Measurements from ENCODE around the gene PHF2.

PHF2 gene

DNA sequence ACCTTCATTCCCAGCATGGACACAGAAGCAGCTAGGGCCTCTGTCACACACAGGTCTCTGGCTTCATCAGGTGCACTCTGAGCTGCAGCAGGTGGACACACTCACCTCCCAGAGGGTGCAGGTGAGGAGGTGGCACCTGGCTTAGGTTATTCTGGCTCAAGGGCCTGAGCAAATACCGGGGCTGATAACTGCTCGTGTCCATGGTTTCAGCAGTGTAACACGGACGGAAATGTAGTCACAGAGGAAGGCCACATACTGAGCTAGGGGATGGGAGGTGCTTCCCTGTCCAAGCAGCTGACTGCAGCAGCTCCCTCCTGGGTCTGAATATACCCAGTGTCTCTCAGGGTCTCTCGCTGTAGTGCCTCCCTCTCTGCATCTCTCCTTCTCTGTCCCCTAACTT, 5.7 kb downstream of the PHF2 start:
- Mint-ChIP-seq H3K27ac (ENCODE audit: low read depth) (no peak overlapping the region), H3K9me3 (peaks cover 5% of the 10 kb centered on the region), H3K4me3 (no peak overlapping the region), H3K4me1 (peaks cover 68% of the 10 kb centered on the region), H3K36me3 (ENCODE audit: insufficient read depth) (peaks cover 9% of the 10 kb centered on the region), H3K27me3 (no peaks in the 10 kb centered on the region)
- DNase-seq (ENCODE audit: low spot score in 2 of 2) (no peak), ATAC-seq (replicated peaks; ENCODE audit: extremely low read depth, poor library complexity, severe bottlenecking) (no peak)

DNA sequence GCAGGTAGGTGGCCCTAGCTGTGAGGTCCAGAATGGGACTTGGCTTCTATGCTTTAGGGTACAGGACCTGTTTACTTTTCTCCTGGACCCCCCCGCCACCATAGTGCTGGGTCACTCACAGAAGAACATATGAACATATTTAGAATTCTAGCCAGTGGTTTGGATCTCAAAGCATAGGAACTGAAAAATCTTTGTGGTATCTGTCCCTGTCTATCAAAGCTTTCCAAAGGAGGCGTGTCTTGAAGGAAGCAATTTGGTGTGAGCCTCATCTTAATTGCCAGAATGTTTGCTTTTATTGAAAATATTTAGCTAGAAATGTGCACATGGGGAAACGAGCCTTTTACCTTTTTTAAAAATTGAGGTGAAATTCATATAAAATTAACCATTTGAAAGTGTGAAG, 6.2 kb downstream of the PHF2 start:
- no peak overlapping the region for H3K27ac Mint-ChIP-seq (ENCODE audit: low read depth)

DNA sequence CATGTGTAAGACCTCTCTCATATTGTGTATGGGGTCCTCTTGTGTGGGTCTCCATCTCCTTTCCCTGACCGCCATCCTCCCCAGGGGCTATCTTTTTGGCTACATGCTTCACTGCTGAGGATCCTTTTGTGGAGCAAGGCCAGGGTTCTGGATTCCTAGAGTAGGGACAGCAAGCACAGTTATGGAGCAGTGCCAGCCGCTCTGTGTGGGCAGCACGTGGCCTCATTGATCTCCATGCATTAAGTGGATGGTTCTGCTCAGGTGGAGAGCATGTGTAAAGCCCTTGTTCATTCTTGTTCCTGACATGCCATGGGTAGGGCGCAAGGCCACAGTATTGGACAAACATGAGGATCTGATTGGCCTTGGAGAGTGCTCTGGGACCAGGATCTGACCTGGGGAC, 8.9 kb downstream of the PHF2 start:
- no peak overlapping the region for H3K4me3 Mint-ChIP-seq
- no peak for ATAC-seq (replicated peaks; ENCODE audit: extremely low read depth, poor library complexity, severe bottlenecking)
- H3K36me3 Mint-ChIP-seq (ENCODE audit: insufficient read depth), result no peaks in the 10 kb centered on the region
- no peak for DNase-seq (ENCODE audit: low spot score in 2 of 2)
- H3K4me1 Mint-ChIP-seq, result peaks cover 68% of the 10 kb centered on the region
- H3K27me3 Mint-ChIP-seq, result no peaks in the 10 kb centered on the region
- peaks cover 5% of the 10 kb centered on the region for H3K9me3 Mint-ChIP-seq
- no peak overlapping the region for H3K27ac Mint-ChIP-seq (ENCODE audit: low read depth)

More for the DNA sequence above, 6.2 kb downstream of the PHF2 start:
- DNase-seq (ENCODE audit: low spot score in 2 of 2) (no peak), ATAC-seq (replicated peaks; ENCODE audit: extremely low read depth, poor library complexity, severe bottlenecking) (no peak)
- H3K36me3 Mint-ChIP-seq (ENCODE audit: insufficient read depth), result peaks cover 6% of the 10 kb centered on the region
- H3K27me3 Mint-ChIP-seq, result no peaks in the 10 kb centered on the region
- H3K9me3 Mint-ChIP-seq, result peaks cover 5% of the 10 kb centered on the region
- H3K4me3 Mint-ChIP-seq, result no peak overlapping the region
- peaks cover 70% of the 10 kb centered on the region for H3K4me1 Mint-ChIP-seq

DNA sequence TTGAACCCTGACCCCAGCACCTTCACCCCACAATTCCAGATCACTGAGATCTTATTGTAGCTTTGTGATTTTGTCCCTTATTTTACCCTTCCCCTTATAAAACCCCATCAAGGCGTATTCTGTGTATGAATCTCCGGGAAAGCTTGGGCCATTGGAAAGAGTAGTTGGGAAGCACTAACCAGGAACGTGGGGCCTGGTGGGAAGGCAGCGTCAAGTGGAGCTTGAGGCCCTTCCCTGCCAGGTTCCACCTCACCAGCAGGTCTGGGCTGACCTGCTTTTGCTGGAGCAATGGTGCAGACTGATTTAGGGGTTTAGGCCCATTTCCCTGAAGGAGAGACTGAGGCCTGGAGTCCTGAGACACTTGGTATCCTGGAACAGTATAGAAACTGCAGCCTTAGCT, 9.3 kb downstream of the PHF2 start:
- Mint-ChIP-seq H3K36me3 (ENCODE audit: insufficient read depth) (no peaks in the 10 kb centered on the region), H3K4me3 (no peak overlapping the region), H3K4me1 (peaks cover 68% of the 10 kb centered on the region), H3K9me3 (peaks cover 5% of the 10 kb centered on the region), H3K27me3 (no peaks in the 10 kb centered on the region), H3K27ac (ENCODE audit: low read depth) (no peak overlapping the region)
- ATAC-seq (replicated peaks; ENCODE audit: extremely low read depth, poor library complexity, severe bottlenecking), result no peak
- no peak for DNase-seq (ENCODE audit: low spot score in 2 of 2)

DNA sequence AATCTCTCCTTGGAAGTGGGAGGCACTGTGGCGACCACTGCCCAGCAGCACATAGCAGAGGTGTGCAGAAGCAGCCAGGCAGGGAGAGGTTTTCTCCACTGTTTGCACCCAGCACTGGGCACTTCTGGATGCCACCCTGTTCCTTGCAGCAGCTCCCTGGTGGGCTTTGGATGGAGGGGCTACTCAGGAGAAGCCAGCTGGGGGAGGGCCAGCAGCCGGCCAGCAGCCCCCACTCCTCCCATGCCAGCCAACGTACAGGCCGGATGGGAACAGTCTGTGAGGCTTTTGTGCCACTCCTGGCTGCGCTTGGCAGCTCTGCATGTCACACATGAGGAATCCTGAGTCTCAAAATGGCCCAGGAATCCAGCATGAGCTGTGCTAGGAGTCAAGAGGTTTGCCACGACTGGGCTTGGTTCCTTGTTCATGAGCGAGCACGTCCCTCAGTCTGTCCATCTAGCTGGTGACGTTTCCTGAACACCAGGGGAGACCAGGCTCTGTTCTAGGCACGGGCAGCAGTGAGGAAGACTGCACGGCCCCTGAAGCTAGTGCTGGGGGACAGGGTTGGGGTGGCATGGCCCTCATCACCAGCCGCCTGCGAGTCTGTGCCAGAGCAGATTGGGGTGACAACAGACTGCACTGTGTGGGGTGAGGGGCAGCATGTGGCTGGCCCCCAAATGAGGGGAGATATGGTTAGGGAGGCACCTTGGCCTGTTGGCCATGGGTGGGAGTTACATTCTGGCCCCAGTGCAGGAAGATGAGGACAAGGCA, 10.1 kb downstream of the PHF2 start:
- Mint-ChIP-seq H3K4me3 (no peak overlapping the region), H3K9me3 (peaks cover 5% of the 10 kb centered on the region), H3K4me1 (peaks cover 64% of the 10 kb centered on the region), H3K27me3 (no peaks in the 10 kb centered on the region), H3K36me3 (ENCODE audit: insufficient read depth) (no peaks in the 10 kb centered on the region), H3K27ac (ENCODE audit: low read depth) (peak overlapping the region; percentile 84)
- no peak for ATAC-seq (replicated peaks; ENCODE audit: extremely low read depth, poor library complexity, severe bottlenecking)
- no peak for DNase-seq (ENCODE audit: low spot score in 2 of 2)

DNA sequence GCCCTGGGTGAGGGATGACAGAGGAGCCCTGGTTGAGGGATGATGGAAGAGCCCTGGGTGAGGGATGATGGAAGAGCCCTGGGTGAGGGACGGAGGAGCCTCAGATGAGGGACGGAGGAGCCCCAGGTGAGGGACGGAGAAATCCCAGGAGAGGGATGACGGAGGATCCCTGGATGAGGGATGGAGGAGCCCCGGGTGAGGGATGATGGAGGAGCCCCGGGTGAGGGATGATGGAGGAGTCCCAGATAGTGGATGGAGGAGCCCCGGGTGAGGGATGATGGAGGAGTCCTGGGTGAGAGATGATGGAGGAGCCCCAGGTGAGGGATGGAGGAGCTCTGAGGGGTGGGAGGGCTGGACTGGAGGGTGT, 10.9 kb downstream of the PHF2 start:
- Mint-ChIP-seq H3K36me3 (ENCODE audit: insufficient read depth) (no peaks in the 10 kb centered on the region), H3K27ac (ENCODE audit: low read depth) (peak overlapping the region; percentile 84), H3K4me3 (no peak overlapping the region), H3K4me1 (peaks cover 70% of the 10 kb centered on the region), H3K9me3 (peaks cover 5% of the 10 kb centered on the region), H3K27me3 (no peaks in the 10 kb centered on the region)
- DNase-seq (ENCODE audit: low spot score in 2 of 2) (no peak), ATAC-seq (replicated peaks; ENCODE audit: extremely low read depth, poor library complexity, severe bottlenecking) (no peak)

DNA sequence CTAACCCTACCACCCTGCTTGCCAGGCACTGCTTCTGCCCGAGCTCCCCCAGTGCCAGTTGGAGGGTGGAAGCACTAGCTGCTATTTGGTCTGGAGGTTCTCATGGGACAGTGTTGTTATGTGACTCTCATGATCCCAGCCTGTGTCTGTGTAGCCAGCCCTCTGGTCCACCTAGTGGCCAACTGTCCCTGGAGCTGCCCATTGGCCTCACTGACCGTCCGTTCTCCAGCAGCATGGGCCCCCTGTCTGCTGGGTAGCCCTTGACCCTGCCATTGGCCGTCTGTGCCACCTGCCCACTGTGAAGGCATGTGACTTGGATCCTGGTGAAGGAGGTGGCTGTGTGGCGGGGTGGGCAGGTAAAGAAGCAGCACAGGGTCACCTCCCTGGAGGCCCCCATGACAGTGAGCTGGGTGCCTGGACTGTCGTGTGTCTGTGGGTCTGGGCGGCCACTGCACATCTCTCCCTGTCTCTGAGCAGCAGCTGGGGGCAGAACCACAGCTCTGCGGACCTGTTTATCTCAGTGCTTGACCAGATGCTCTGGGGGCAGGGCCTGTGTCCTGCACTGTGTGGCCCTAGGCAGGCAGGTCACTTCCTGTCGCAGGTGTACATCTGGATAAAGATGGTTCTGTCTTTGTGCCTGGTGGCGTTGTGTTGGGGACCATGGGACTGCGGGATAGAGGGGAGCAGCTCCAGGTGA, 11.4 kb downstream of the PHF2 start:
- Mint-ChIP-seq H3K9me3 (peaks cover 5% of the 10 kb centered on the region), H3K36me3 (ENCODE audit: insufficient read depth) (no peaks in the 10 kb centered on the region), H3K4me1 (peaks cover 74% of the 10 kb centered on the region), H3K27me3 (no peaks in the 10 kb centered on the region), H3K4me3 (no peak overlapping the region), H3K27ac (ENCODE audit: low read depth) (peak overlapping the region; percentile 84)
- ATAC-seq (replicated peaks; ENCODE audit: extremely low read depth, poor library complexity, severe bottlenecking) (no peak), DNase-seq (ENCODE audit: low spot score in 2 of 2) (no peak)

DNA sequence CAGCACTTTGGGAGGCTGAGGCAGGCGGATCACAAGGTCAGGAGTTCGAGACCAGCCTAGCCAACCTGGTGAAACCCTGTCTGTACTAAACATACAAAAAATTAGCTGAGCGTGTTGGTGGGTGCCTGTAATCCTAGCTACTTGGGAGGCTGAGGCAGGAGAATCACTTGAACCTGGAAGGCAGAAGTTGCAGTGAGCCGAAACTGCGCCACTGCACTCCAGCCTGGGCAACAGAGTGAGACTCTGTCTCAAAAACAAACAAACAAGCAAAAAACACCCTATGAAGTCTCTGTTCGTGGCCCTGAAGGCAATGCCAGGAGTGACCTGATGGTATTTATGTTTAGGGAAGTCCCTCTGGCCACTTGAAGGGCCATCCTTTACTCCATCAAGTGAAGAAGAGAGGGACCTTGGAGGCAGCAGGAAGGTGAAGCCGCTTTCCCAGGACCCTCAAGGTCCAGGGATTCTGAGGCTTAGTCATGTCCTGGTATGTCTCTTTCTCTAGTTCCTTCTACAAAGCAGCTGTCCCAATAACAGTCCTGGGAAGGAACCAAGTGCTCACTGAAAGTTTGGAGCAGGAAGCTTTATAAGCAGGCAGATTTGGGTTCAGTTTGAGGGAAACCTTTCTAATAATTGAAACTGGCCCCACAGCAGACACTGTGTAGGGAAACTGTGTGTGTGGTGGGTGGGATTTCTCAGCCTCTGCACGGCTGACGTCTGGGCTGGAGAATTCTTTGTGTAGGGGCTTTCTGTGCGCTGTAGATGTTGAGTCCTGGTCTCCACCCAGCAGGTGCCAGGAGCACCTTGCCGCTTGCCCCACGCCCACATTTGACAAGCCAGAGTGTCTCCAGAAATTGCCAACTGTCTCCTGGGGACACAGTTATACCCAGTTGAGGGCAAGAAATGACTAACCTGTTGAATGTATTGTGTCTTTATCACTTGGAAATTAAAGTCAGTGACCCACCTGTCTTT, 12.5 kb downstream of the PHF2 start:
- Mint-ChIP-seq H3K27me3 (no peaks in the 10 kb centered on the region), H3K4me1 (peaks cover 80% of the 10 kb centered on the region), H3K27ac (ENCODE audit: low read depth) (peak overlapping the region; percentile 73), H3K36me3 (ENCODE audit: insufficient read depth) (no peaks in the 10 kb centered on the region), H3K9me3 (peaks cover 5% of the 10 kb centered on the region), H3K4me3 (no peak overlapping the region)
- no peak for DNase-seq (ENCODE audit: low spot score in 2 of 2)
- ATAC-seq (replicated peaks; ENCODE audit: extremely low read depth, poor library complexity, severe bottlenecking), result no peak

DNA sequence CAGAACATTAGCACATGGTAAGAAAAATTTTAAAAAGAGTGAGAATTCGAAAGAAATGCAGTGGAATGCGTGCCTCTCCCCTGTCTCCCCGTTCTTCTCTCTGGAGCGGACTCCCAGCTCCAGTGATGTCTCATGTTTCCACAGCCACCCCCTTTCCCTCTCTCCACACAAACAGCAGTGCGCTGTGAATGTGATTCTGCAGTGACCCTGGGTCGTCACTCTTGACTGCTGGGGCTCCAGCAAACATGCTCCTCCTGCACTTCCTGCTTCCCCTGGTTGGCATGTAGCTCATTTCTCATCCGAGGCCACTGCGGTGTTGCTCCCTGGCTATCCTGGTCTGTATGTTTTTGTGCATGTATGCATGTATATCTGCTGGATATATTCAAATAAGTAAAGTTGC, 13.3 kb downstream of the PHF2 start:
- Mint-ChIP-seq H3K4me1 (peaks cover 73% of the 10 kb centered on the region), H3K4me3 (no peak overlapping the region), H3K9me3 (no peaks in the 10 kb centered on the region), H3K36me3 (ENCODE audit: insufficient read depth) (no peaks in the 10 kb centered on the region), H3K27ac (ENCODE audit: low read depth) (peak overlapping the region; percentile 73), H3K27me3 (no peaks in the 10 kb centered on the region)
- DNase-seq (ENCODE audit: low spot score in 2 of 2), result no peak
- no peak for ATAC-seq (replicated peaks; ENCODE audit: extremely low read depth, poor library complexity, severe bottlenecking)

DNA sequence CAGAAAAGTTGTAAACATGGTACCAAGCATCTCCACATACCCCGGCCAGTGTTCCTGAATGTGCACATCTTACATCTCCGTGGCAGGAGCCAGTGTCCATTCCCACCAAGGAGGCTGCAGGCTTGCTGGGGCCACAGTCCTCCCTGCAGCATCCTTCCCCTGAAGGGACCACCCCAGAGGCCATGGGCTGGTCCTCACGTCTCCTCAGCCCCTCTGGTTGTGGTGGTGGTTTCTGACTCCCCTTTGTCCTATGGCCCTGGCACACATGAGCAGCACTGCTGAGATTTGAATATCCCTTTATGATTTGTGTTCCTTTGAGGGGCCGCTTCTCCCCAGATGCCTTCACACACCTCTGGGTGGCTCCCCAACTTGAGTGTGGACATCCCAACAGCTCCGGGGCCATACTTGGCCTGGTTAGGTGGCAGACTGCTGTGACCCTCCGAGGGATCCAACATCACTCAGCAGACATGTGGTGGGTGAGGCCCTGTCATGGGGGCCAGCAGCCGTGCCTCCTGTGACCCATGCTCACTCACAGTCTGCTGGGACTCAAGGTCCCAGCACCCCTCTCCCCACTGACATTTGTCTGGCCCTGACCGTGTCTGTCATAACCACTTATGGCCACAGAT, 14.3 kb downstream of the PHF2 start:
- H3K27ac Mint-ChIP-seq (ENCODE audit: low read depth), result peak overlapping the region; percentile 77

DNA sequence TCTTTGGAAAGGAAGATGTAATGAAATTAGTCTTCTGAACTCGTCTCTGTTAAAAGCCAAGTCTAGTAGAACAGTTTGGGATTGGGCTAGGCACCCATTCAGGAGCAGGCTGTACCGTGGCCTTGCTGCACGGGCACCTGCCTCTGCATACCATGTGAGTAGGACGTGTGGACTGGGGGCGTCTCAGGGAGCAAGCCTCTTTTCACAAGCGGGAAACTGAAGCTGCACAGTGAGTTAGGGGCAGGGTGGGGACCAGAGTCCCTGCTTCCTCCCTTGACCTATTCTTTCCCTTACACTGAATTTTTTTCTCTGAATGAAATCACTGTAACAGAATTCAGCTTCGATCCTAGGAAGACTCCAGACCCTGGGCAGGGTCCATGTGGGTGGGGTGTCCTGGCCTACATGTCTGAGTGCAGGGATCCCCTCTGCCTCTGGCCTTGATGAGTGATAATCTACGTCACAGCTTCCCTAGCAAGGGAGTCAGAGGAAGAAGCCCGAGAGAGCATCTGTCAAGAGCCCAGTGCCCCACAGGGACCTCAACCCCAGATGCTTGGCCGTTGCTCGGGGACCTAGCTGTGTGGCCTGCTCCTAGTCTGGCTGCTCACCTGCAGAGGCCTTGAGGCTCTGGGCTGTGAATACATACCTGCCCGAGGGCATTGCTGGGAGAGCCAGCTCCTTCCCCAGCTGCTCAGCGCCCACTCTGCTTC, 15.1 kb downstream of the PHF2 start:
- Mint-ChIP-seq H3K27me3 (no peaks in the 10 kb centered on the region), H3K4me3 (no peak overlapping the region), H3K9me3 (no peaks in the 10 kb centered on the region), H3K4me1 (peaks cover 66% of the 10 kb centered on the region), H3K36me3 (ENCODE audit: insufficient read depth) (no peaks in the 10 kb centered on the region), H3K27ac (ENCODE audit: low read depth) (peak overlapping the region; percentile 77)
- DNase-seq (ENCODE audit: low spot score in 2 of 2), result no peak
- no peak for ATAC-seq (replicated peaks; ENCODE audit: extremely low read depth, poor library complexity, severe bottlenecking)

More for the DNA sequence above, 14.3 kb downstream of the PHF2 start:
- Mint-ChIP-seq H3K9me3 (no peaks in the 10 kb centered on the region), H3K27me3 (no peaks in the 10 kb centered on the region), H3K4me1 (peaks cover 64% of the 10 kb centered on the region), H3K36me3 (ENCODE audit: insufficient read depth) (no peaks in the 10 kb centered on the region), H3K4me3 (no peak overlapping the region)
- no peak for ATAC-seq (replicated peaks; ENCODE audit: extremely low read depth, poor library complexity, severe bottlenecking)
- no peak for DNase-seq (ENCODE audit: low spot score in 2 of 2)
